Liver (tissue), 9 donors: Measurements from ENCODE around the gene MRPS18A. TPM values are rescaled to one million over a fixed set of nuclear protein-coding genes. Genes with fewer than 3 reads are reported as not detected.

Source experiments
- DNase-seq: peaks from one replicate; pipeline ENCODE4 v3.0.0-alpha.2; 2017; ENCODE audit warnings: low spot score
- H3K27ac ChIP-seq, 2 donors: one replicate each; pipeline ENCODE4 v1.7.0; 2013; ENCODE audit warnings: inconsistent platforms in 2 of 2, low read length in 2 of 2, control low read depth in 1 of 2, low read depth in 1 of 2, mild to moderate bottlenecking in 1 of 2
- H3K27me3 ChIP-seq, 4 donors: one replicate each; pipeline versions ENCODE4 v1.6.1 to v1.7.0; 2013; ENCODE audit warnings: low read length in 3 of 4, inconsistent platforms in 1 of 4, mild to moderate bottlenecking in 1 of 4, moderate library complexity in 1 of 4; ENCODE audit not compliant: control insufficient read depth in 4 of 4, insufficient read depth in 4 of 4
- H3K36me3 ChIP-seq, 4 donors: one replicate each; pipeline versions ENCODE4 v1.6.1 to v1.7.0; 2013; ENCODE audit warnings: low read length in 3 of 4, mild to moderate bottlenecking in 3 of 4, low read depth in 1 of 4, moderate library complexity in 1 of 4; ENCODE audit not compliant: control insufficient read depth in 4 of 4, insufficient read depth in 3 of 4
- H3K4me1 ChIP-seq, 4 donors: one replicate each; pipeline versions ENCODE4 v1.6.1 to v1.7.0; 2013; ENCODE audit warnings: low read length in 3 of 4, mild to moderate bottlenecking in 3 of 4, moderate library complexity in 1 of 4; ENCODE audit not compliant: control insufficient read depth in 4 of 4, insufficient read depth in 4 of 4
- H3K4me3 ChIP-seq, 3 donors: one replicate each; pipeline versions ENCODE4 v1.6.1 to v1.7.0; 2013; ENCODE audit warnings: low read length in 3 of 3, control low read depth in 1 of 3, low read depth in 1 of 3, mild to moderate bottlenecking in 1 of 3
- H3K9ac ChIP-seq, 2 donors: one replicate each; pipeline ENCODE4 v1.7.0; 2013; ENCODE audit warnings: low read length in 2 of 2, mild to moderate bottlenecking in 2 of 2, moderate library complexity in 2 of 2, control low read depth in 1 of 2, low read depth in 1 of 2
- H3K9me3 ChIP-seq, 4 donors: one replicate each; pipeline versions ENCODE4 v1.6.1 to v1.7.0; 2013; ENCODE audit warnings: low read length in 3 of 4; ENCODE audit not compliant: control insufficient read depth in 4 of 4
- EGR1 ChIP-seq, 2 donors: IDR thresholded peaks; 2 replicates each; pipeline ENCODE4 v1.6.1; 2016 to 2018; ENCODE audit warnings: antibody characterized with exemption in 2 of 2, low read depth in 2 of 2
- FOXA1 ChIP-seq: IDR thresholded peaks from 2 replicates; pipeline ENCODE4 v1.6.1; 2016; ENCODE audit warnings: antibody characterized with exemption
- GABPA ChIP-seq, 2 donors: IDR thresholded peaks in 1 of 2; conservative IDR thresholded peaks in 1 of 2; 2 replicates each; pipeline ENCODE4 v1.6.1; 2016; ENCODE audit warnings: antibody characterized with exemption in 2 of 2, mild to moderate bottlenecking in 1 of 2, moderate library complexity in 1 of 2
- HNF4A ChIP-seq, 2 donors: conservative IDR thresholded peaks; 2 replicates each; pipeline ENCODE4 v1.6.1; 2016; ENCODE audit warnings: antibody characterized with exemption in 2 of 2, mild to moderate bottlenecking in 2 of 2
- HNF4G ChIP-seq: IDR thresholded peaks from 2 replicates; pipeline ENCODE4 v1.6.1; 2016; ENCODE audit warnings: antibody characterized with exemption
- JUND ChIP-seq, 2 donors: IDR thresholded peaks; 2 replicates each; pipeline ENCODE4 v1.6.1; 2016; ENCODE audit warnings: antibody characterized with exemption in 2 of 2
- MAX ChIP-seq: IDR thresholded peaks from 2 replicates; pipeline ENCODE4 v1.6.1; 2016; ENCODE audit warnings: antibody characterized with exemption
- NR2F2 ChIP-seq: IDR thresholded peaks from 2 replicates; pipeline ENCODE4 v1.6.1; 2016; ENCODE audit warnings: antibody characterized with exemption
- RAD21 ChIP-seq, 2 donors: IDR thresholded peaks; 2 replicates each; pipeline ENCODE4 v1.6.1; 2016; ENCODE audit warnings: antibody characterized with exemption in 2 of 2, mild to moderate bottlenecking in 2 of 2
- REST ChIP-seq: IDR thresholded peaks from 2 replicates; pipeline ENCODE4 v1.6.1; 2016; ENCODE audit warnings: antibody characterized with exemption, mild to moderate bottlenecking
- RXRA ChIP-seq, 2 donors: IDR thresholded peaks; 2 replicates each; pipeline ENCODE4 v1.6.1; 2017 to 2018; ENCODE audit warnings: antibody characterized with exemption in 2 of 2, mild to moderate bottlenecking in 1 of 2
- SP1 ChIP-seq: IDR thresholded peaks from 2 replicates; pipeline ENCODE4 v1.6.1; 2018; ENCODE audit warnings: antibody characterized with exemption, mild to moderate bottlenecking
- TAF1 ChIP-seq: conservative IDR thresholded peaks from 2 replicates; pipeline ENCODE4 v1.6.1; 2016; ENCODE audit warnings: antibody characterized with exemption, mild to moderate bottlenecking
- YY1 ChIP-seq: IDR thresholded peaks from 2 replicates; pipeline ENCODE4 v1.6.1; 2016; ENCODE audit warnings: antibody characterized with exemption, mild to moderate bottlenecking
- ZBTB33 ChIP-seq: IDR thresholded peaks from 2 replicates; pipeline ENCODE4 v1.6.1; 2016; ENCODE audit warnings: antibody characterized with exemption
- WGBS: extraction: QIAGEN DNeasy Blood & Tissue Kit; methylation state at CpG from one replicate; pipeline ENCODE4 v1.1.7; 2013; 5-methylcytosine and 5-hydroxymethylcytosine counted together
- polyA plus RNA-seq, 2 donors: library from polyadenylated mRNA; stranded (reverse) in 1 of 2; unstranded in 1 of 2; fragments of 200-250 nt in 1 of 2; fragments of >200 nt in 1 of 2; fragmentation: Nextera tagmentation in 1 of 2; extraction: Ambion mirVana in 1 of 2; gene quantifications; one replicate each; pipeline versions ENCODE4 v1.2.1 to v1.2.3, GENCODE V29; 2013 to 2015
- total RNA-seq, 2 donors: library from RNA; depleted of rRNA; stranded (reverse); fragments of >200 nt; gene quantifications; one replicate each; pipeline ENCODE4 v1.2.3, GENCODE V29; 2014
- TF ChIP-seq, protein P1 (sequence below): fragments of 150-350 bp; IDR thresholded peaks from 2 replicates; pipeline ENCODE4 v1.5.1; 2017; ENCODE audit warnings: improper control_type of control experiment, low read depth, low read length; ENCODE audit not compliant: missing input control
- TF ChIP-seq, protein P2 (sequence below): IDR thresholded peaks from 2 replicates; pipeline ENCODE4 v1.6.1; 2016; ENCODE audit warnings: antibody characterized with exemption
- donor health status: healthy.
- donor health status: healthy.
- donor health status: healthy.
- donor health status: healthy.
- donor health status: healthy.

Gene MRPS18A
- total and polyA plus RNA-seq, 4 donors, result 21.5 to 50.5 (median 35.0) TPM

DNA sequence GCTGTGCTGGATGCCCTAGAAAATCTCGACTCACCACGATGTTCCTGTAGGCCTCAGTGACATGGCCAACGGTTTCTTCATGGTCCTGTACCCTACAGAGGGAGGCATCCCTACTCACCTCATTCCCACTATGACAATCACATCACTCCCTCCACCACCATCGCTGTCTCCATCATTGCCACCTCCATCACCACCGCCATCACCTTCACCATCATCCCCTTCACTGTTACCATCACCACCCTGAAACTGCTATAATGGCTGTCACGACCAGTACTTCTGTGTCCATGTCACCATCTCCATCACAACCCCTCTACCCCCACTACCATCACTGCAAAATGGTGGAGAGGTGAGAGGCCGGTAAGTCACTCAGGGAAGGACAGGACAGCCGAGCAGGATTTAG lies 29.8 kb upstream of the MRPS18A start:
- Histone ChIP-seq H3K9me3 (no peaks in the 10 kb centered on the region), H3K9ac (no peak overlapping the region), H3K36me3 (no peaks in the 10 kb centered on the region), H3K4me3 (no peak overlapping the region), H3K27me3 (peaks cover 0 to 2% (median 0%) of the 10 kb centered on the region in 4 donors), H3K27ac (no peak overlapping the region), H3K4me1 (no peaks in the 10 kb centered on the region)
- TF ChIP-seq, protein P1, sequence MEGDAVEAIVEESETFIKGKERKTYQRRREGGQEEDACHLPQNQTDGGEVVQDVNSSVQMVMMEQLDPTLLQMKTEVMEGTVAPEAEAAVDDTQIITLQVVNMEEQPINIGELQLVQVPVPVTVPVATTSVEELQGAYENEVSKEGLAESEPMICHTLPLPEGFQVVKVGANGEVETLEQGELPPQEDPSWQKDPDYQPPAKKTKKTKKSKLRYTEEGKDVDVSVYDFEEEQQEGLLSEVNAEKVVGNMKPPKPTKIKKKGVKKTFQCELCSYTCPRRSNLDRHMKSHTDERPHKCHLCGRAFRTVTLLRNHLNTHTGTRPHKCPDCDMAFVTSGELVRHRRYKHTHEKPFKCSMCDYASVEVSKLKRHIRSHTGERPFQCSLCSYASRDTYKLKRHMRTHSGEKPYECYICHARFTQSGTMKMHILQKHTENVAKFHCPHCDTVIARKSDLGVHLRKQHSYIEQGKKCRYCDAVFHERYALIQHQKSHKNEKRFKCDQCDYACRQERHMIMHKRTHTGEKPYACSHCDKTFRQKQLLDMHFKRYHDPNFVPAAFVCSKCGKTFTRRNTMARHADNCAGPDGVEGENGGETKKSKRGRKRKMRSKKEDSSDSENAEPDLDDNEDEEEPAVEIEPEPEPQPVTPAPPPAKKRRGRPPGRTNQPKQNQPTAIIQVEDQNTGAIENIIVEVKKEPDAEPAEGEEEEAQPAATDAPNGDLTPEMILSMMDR, result no peak
- no peak for TF ChIP-seq SP1
- TF ChIP-seq RXRA (IDR thresholded peaks at IDR 0.05), result no peak
- TF ChIP-seq NR2F2, result no peak
- no peak for TF ChIP-seq FOXA1
- TF ChIP-seq YY1, result no peak
- TF ChIP-seq HNF4G, result no peak
- TF ChIP-seq, protein P2, sequence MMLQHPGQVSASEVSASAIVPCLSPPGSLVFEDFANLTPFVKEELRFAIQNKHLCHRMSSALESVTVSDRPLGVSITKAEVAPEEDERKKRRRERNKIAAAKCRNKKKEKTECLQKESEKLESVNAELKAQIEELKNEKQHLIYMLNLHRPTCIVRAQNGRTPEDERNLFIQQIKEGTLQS, result no peak
- TF ChIP-seq ZBTB33, result no peak
- no peak for TF ChIP-seq REST
- TF ChIP-seq HNF4A (conservative IDR thresholded peaks at IDR 0.05), result no peak
- no peak for TF ChIP-seq EGR1 (IDR thresholded peaks at IDR 0.05; ENCODE audit: low read depth in 2 of 2)
- no peak for TF ChIP-seq GABPA (IDR thresholded peaks at IDR 0.05 in 1 of 2, conservative IDR thresholded peaks at IDR 0.05 in 1 of 2)
- WGBS, result 94% methylated on average over 8 of the region's 8 CpGs
- no peak for DNase-seq

GRCh38 chr6:43716099-43716498 lies 28.5 kb upstream of the MRPS18A start:
- Histone ChIP-seq H3K9me3 (no peaks in the 10 kb centered on the region), H3K27me3 (peaks cover 0 to 2% (median 0%) of the 10 kb centered on the region in 4 donors), H3K27ac (no peak overlapping the region), H3K9ac (no peak overlapping the region), H3K4me3 (no peak overlapping the region), H3K4me1 (no peaks in the 10 kb centered on the region), H3K36me3 (no peaks in the 10 kb centered on the region)
- no peak for DNase-seq
- WGBS, result 81% methylated on average over 9 of the region's 9 CpGs
- no peak for TF ChIP-seq SP1
- TF ChIP-seq MAX, result no peak
- no peak for TF ChIP-seq EGR1 (IDR thresholded peaks at IDR 0.05; ENCODE audit: low read depth in 2 of 2)
- TF ChIP-seq, protein P2, result no peak
- no peak for TF ChIP-seq JUND (IDR thresholded peaks at IDR 0.05)
- TF ChIP-seq HNF4A (conservative IDR thresholded peaks at IDR 0.05), result no peak
- no peak for TF ChIP-seq REST
- TF ChIP-seq RAD21 (IDR thresholded peaks at IDR 0.05), result no peak
- TF ChIP-seq NR2F2, result no peak
- no peak for TF ChIP-seq ZBTB33
- no peak for TF ChIP-seq GABPA (IDR thresholded peaks at IDR 0.05 in 1 of 2, conservative IDR thresholded peaks at IDR 0.05 in 1 of 2)
- TF ChIP-seq TAF1, result no peak
- no peak for TF ChIP-seq RXRA (IDR thresholded peaks at IDR 0.05)
- no peak for TF ChIP-seq YY1
